ENCODE measurements around the gene CNDP1.

CNDP1 gene

DNA sequence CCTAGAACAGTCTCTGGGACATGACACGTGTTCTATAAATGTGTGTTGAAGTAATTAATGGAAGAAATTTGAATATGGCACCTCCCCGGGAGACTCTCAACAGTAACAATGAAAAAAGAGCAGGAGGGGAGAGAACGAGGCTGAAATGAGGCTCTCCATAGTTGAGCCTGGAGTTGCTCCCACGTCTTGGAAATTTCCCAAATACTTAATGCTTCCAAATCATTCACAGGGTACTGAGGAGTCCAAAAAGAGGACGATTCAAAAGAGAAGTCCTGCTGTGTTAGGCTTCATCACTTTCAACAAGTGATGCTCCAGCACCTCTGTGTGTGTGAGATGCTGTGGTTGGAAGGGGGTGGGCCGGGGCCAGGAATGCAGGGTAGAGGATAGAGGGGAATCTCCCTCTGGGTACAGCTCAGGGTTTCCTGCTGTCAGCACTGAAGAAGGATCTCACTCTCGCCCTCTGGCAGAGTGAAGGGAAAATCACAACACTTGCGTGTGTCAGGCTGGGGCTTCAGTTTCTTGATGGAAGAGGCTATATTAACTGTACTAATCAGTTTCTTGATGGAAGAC lies 45.3 kb downstream of the CNDP1 start:
- no peak for DNase-seq (ENCODE audit: low spot score)

DNA sequence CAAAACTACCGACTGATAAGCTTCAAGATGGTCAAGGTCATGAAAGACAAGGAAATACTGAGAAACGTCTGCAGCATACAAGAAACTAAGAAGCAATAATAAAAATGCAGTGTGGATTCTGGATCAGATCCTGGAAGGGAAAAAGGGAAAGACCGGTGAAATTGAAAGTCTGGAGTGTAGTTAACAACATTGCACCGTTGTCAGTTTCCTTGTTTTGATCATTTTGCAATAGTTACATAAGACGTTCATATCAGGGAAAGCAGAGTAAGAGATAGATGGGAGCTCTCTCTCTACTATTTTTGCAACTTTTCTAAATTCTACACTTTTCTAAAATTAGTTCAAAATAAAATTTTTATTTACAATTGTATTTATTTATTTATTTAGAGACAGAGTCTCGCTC lies 48.3 kb downstream of the CNDP1 start:
- no peak for DNase-seq (ENCODE audit: low spot score)

More for the DNA sequence above, 45.3 kb downstream of the CNDP1 start:
- TF ChIP-seq, protein P1, sequence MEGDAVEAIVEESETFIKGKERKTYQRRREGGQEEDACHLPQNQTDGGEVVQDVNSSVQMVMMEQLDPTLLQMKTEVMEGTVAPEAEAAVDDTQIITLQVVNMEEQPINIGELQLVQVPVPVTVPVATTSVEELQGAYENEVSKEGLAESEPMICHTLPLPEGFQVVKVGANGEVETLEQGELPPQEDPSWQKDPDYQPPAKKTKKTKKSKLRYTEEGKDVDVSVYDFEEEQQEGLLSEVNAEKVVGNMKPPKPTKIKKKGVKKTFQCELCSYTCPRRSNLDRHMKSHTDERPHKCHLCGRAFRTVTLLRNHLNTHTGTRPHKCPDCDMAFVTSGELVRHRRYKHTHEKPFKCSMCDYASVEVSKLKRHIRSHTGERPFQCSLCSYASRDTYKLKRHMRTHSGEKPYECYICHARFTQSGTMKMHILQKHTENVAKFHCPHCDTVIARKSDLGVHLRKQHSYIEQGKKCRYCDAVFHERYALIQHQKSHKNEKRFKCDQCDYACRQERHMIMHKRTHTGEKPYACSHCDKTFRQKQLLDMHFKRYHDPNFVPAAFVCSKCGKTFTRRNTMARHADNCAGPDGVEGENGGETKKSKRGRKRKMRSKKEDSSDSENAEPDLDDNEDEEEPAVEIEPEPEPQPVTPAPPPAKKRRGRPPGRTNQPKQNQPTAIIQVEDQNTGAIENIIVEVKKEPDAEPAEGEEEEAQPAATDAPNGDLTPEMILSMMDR (IDR thresholded peaks at IDR 0.05; ENCODE audit: extremely low read depth, missing control alignments): no peak

DNA sequence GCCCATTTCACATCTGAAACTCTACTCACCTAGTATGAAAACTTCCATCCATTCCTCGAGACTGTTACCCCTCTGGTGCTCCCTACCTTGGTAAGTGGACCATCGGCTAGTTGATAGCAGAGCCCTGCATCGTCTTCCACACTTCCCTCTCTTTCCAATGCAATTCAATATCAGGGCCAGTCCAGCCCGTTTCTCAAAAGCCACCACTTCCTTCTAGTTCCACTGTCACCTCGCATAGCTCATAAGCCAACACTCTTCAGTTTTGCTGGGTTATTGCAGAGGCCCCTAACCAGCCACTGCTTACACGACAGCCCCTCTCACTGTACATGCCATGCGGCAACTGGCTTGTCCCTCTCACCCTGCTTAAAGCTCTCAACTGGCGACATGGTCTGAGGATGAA lies 53.1 kb downstream of the CNDP1 start:
- TF ChIP-seq, protein P1 (IDR thresholded peaks at IDR 0.05; ENCODE audit: extremely low read depth, missing control alignments): no peak
- no peak for DNase-seq (ENCODE audit: low spot score)

More for the DNA sequence above, 48.3 kb downstream of the CNDP1 start:
- TF ChIP-seq, protein P1 (IDR thresholded peaks at IDR 0.05; ENCODE audit: extremely low read depth, missing control alignments): no peak

DNA sequence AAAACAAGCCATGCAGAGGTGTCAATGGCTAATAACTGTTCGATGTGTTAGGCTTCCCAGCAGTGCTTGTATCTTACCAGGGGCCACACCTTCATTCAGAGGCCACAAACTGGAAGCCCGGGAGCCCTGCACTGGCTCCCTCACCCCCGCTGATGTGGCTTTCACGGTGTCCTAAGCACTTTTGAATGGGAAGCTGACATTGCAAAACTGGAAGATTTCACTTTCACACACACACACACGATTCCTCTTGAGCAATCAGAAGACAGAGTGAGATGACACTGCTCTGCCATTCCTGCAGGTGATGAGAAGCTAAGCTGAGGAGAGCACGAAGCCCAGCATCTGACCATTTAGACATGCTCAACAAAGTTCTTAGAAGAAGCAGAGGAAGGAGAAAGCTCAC lies 54.7 kb downstream of the CNDP1 start:
- TF ChIP-seq, protein P1 (IDR thresholded peaks at IDR 0.05; ENCODE audit: extremely low read depth, missing control alignments): no peak
- DNase-seq (ENCODE audit: low spot score): no peak

DNA sequence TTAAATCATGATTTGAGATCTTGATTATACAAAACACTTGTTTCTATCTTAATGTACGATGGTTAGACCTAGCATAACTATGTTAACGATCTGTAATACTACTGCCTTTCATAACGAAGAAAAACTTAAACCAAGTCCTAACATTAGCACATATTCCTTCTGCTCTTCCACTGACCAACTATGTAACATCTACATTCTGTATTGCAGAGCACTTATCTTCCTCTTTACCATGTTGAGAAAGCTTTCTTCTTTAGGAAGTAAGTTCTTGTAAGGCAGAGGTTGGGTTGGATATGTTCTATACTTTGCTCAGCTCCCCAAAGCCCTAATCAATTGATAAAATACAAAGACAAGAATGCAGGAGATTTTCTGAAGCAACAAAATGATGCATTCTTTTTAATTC lies 55.5 kb downstream of the CNDP1 start:
- TF ChIP-seq, protein P1 (IDR thresholded peaks at IDR 0.05; ENCODE audit: extremely low read depth, missing control alignments): no peak
- DNase-seq (ENCODE audit: low spot score): no peak

DNA sequence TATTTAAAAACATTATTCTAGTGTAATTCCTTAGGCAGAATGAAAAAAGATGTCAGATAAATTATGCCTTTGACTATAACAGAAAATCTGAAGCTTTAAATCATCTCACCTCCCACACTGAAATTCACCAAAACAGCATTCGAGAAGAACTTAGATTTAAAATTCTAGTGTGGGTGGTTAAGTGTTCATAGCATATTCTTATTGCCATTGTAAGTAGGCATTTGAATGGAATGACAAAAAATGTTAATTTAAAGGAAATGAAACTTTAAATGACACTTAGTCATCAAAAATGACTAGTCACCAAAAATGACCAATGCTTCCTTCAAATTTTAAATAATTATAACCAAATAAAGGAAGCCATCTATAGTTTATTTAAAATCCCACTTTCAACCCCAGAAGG lies 56.4 kb downstream of the CNDP1 start:
- TF ChIP-seq, protein P1 (IDR thresholded peaks at IDR 0.05; ENCODE audit: extremely low read depth, missing control alignments): no peak
- DNase-seq (ENCODE audit: low spot score): no peak

DNA sequence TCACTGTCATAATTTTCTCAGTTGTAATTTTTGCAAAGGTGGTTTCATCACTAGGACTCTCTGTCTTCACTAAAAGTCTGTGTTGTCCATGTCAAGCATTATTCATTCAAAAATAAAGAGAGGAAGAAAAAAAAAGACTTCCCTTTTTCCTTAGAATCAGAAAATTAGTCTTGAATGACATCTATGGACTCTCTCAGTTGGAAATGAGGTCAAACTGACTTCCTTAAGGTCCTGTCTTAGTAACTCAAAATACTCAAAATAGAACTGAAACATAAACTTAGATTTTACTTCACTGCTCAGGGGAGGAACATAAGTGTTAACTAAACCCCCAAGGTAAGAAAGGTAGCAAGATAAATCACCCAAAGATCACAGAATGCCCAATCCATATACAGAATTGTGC lies 61.1 kb downstream of the CNDP1 start:
- DNase-seq (ENCODE audit: low spot score): no peak
- TF ChIP-seq, protein P1 (IDR thresholded peaks at IDR 0.05; ENCODE audit: extremely low read depth, missing control alignments): no peak
